Lower lobe of right lung (tissue), 2 donors: ENCODE data around the gene POLDIP2. TPM values are rescaled to one million over a fixed set of nuclear protein-coding genes. Genes with fewer than 3 reads are reported as not detected.

ENCODE experiments used
- ATAC-seq, 2 donors: fragments of 200-7000 bp; cut with Tn5 transposase; one replicate each; pipeline ENCODE4 v1.9.1; 2020 to 2022; ENCODE audit warnings: mild to moderate bottlenecking in 2 of 2, moderate library complexity in 2 of 2
- DNase-seq: peaks from one replicate; pipeline ENCODE4 v3.0.0-alpha.2; 2020
- H3K27ac ChIP-seq: fragments of 200-600 bp; one replicate; pipeline ENCODE4 v1.8.0; 2022
- H3K27me3 ChIP-seq: fragments of 200-600 bp; one replicate; pipeline ENCODE4 v1.8.0; 2022; ENCODE audit warnings: low read depth
- H3K36me3 ChIP-seq: fragments of 200-600 bp; one replicate; pipeline ENCODE4 v1.8.0; 2022; ENCODE audit warnings: mild to moderate bottlenecking
- H3K4me1 ChIP-seq: fragments of 200-600 bp; one replicate; pipeline ENCODE4 v1.8.0; 2022
- H3K4me3 ChIP-seq: fragments of 200-600 bp; one replicate; pipeline ENCODE4 v1.8.0; 2022; ENCODE audit warnings: mild to moderate bottlenecking
- H3K9me3 ChIP-seq: fragments of 200-600 bp; one replicate; pipeline ENCODE4 v1.8.0; 2022
- CTCF ChIP-seq: fragments of 200-600 bp; IDR thresholded peaks from one replicate; pipeline ENCODE4 v1.8.0; 2022; ENCODE audit warnings: antibody characterized with exemption, mild to moderate bottlenecking
- intact Hi-C: fragments of 100-400 bp; cut with DNase I; formaldehyde crosslinking; loops from one replicate; pipeline ENCODE4 v1.11.0; 2022
- long read RNA-seq: library from polyadenylated mRNA; unstranded; transcript quantifications from one replicate; pipeline ENCODE4 v2.0.0, GENCODE V29; 2021
- total RNA-seq: library from RNA; stranded (reverse); fragmentation: NEBNext Ultra II Directional; extraction: Animal tissue kit (Norgen Biotek cat#: 25700); gene quantifications from one replicate; pipeline ENCODE4 v1.2.1, GENCODE V29; 2021
- donor health status: DM: no; HTN: yes; CAD: no; lungs with severe emphysema.

Gene POLDIP2
- 54.7 TPM for total RNA-seq
- long read RNA-seq, transcript POLDIP2-201 (11 exons, 2,121 nt): major isoform, 159 of 186 reads
- long read RNA-seq, partial matches to known transcripts: 10 of 186 reads
- long read RNA-seq, other reads (novel, unspliced or antisense): 17 of 186 reads

- no peak for TF ChIP-seq CTCF
- Histone ChIP-seq H3K36me3 (peaks cover 65% of the 10 kb centered on the region), H3K4me1 (peaks cover 24% of the 10 kb centered on the region)
Observed at GRCh38 chr17:28357061-28357900, at the start of gene POLDIP2. TSS of gene POLDIP2 (minus strand) at chr17:28357527. CDS start at chr17:28357448, 79 bp downstream.

GRCh38 chr17:28406473-28406814, 49.1 kb upstream of the POLDIP2 start:
- Histone ChIP-seq H3K36me3 (peaks cover 17% of the 10 kb centered on the region), H3K4me1 (peaks cover 36% of the 10 kb centered on the region), H3K27me3 (peaks cover 3% of the 10 kb centered on the region), H3K27ac (peak overlapping the region; percentile 70), H3K9me3 (no peaks in the 10 kb centered on the region), H3K4me3 (peak overlapping the region; percentile 75)
- intact Hi-C loops: no loop called here
- no peak for DNase-seq
- no peak for TF ChIP-seq CTCF
- peak; percentile 37 to 47 for ATAC-seq

More at GRCh38 chr17:28357061-28357900, at the start of gene POLDIP2:
- H3K27me3 ChIP-seq: no peaks in the 10 kb centered on the region
- no peaks in the 10 kb centered on the region for H3K9me3 ChIP-seq
- peak within 1 kb of the TSS; percentile 93 for H3K27ac ChIP-seq
- DNase-seq: peak; percentile 95
- intact Hi-C loops: no loop called here
- ATAC-seq: peak; percentile 99 to 100
- H3K4me3 ChIP-seq: peak within 1 kb of the TSS; percentile 96

- H3K36me3 ChIP-seq: peaks cover 23% of the 10 kb centered on the region
- peak within 1 kb of the TSS; percentile 75 for H3K4me3 ChIP-seq
- intact Hi-C loops: no loop called here
- H3K4me1 ChIP-seq: peaks cover 36% of the 10 kb centered on the region
- no peaks in the 10 kb centered on the region for H3K9me3 ChIP-seq
- peak; percentile 90 to 93 for ATAC-seq
- DNase-seq: peak; percentile 83
- peaks cover under 1% of the 10 kb centered on the region for H3K27me3 ChIP-seq
- peak within 1 kb of the TSS; percentile 70 for H3K27ac ChIP-seq
- no peak for TF ChIP-seq CTCF
Observed at GRCh38 chr17:28405632-28406472, 48.5 kb upstream of the POLDIP2 start, which contains the start of gene SLC46A1. TSS of gene SLC46A1 (minus strand) at chr17:28406212. CDS start at chr17:28406114, 98 bp downstream.

GRCh38 chr17:28404812-28405570, 47.7 kb upstream of the POLDIP2 start:
- no peaks in the 10 kb centered on the region for H3K27me3 ChIP-seq
- ATAC-seq (no peak), DNase-seq (peak; percentile 48)
- intact Hi-C loops: no loop called here
- H3K36me3 ChIP-seq: peaks cover 31% of the 10 kb centered on the region
- H3K27ac ChIP-seq: no peak overlapping the region
- peak overlapping the region; percentile 75 for H3K4me3 ChIP-seq
- H3K4me1 ChIP-seq: peaks cover 36% of the 10 kb centered on the region
- H3K9me3 ChIP-seq: no peaks in the 10 kb centered on the region
- TF ChIP-seq CTCF: no peak

- ATAC-seq: no peak
- H3K4me3 ChIP-seq: no peak overlapping the region
- no peak for TF ChIP-seq CTCF
- H3K27me3 ChIP-seq: no peaks in the 10 kb centered on the region
- intact Hi-C loops: no loop called here
- no peak overlapping the region for H3K27ac ChIP-seq
- peaks cover 36% of the 10 kb centered on the region for H3K4me1 ChIP-seq
- H3K36me3 ChIP-seq: peaks cover 36% of the 10 kb centered on the region
- peak; percentile 30 for DNase-seq
- H3K9me3 ChIP-seq: no peaks in the 10 kb centered on the region
Observed at GRCh38 chr17:28404461-28404811, 47.1 kb upstream of the POLDIP2 start.
